Fibroblast of pulmonary artery (primary cell): ENCODE data around the gene CCT6B.

Experiments used
- DNase-seq: peaks from one replicate; pipeline ENCODE4 v3.0.0-alpha.2; 2010; ENCODE audit warnings: low read depth
- H3K4me3 ChIP-seq: replicated peaks from 2 replicates; pipeline ENCODE4 v1.5.1; 2011; ENCODE audit warnings: low read depth, mild to moderate bottlenecking, control low read depth, low read length, moderate library complexity
- CTCF ChIP-seq: IDR thresholded peaks from 2 replicates; pipeline ENCODE4 v1.5.1; 2011; ENCODE audit warnings: mild to moderate bottlenecking, control low read depth, low read length, inconsistent platforms; ENCODE audit errors: missing control alignments

Gene CCT6B

GRCh38 chr17:34991606-34992005, 30.3 kb upstream of the CCT6B start:
- no peak overlapping the region for H3K4me3 ChIP-seq
- no peak for TF ChIP-seq CTCF
- no peak for DNase-seq

- no peak overlapping the region for H3K4me3 ChIP-seq
- peak; percentile 6 for DNase-seq
- TF ChIP-seq CTCF, result no peak
Observed at GRCh38 chr17:34990921-34991365, 29.7 kb upstream of the CCT6B start.

GRCh38 chr17:34989473-34989872, 28.2 kb upstream of the CCT6B start:
- H3K4me3 ChIP-seq, result no peak overlapping the region
- DNase-seq, result no peak
- no peak for TF ChIP-seq CTCF

- DNase-seq, result no peak
- no peak overlapping the region for H3K4me3 ChIP-seq
- no peak for TF ChIP-seq CTCF
Observed at GRCh38 chr17:34988644-34989043, 27.4 kb upstream of the CCT6B start.

- no peak for TF ChIP-seq CTCF
- no peak overlapping the region for H3K4me3 ChIP-seq
- no peak for DNase-seq
Observed at GRCh38 chr17:34987232-34987631, 26.0 kb upstream of the CCT6B start.

GRCh38 chr17:34981538-34982241, 20.4 kb upstream of the CCT6B start:
- DNase-seq, result peak; percentile 23
- TF ChIP-seq CTCF, result no peak
- peak overlapping the region; percentile 79 for H3K4me3 ChIP-seq
